ENCODE measurements around the gene ZNF33B.
"Not testable (repeated sequence)": the region's sequence is repeated elsewhere in the genome, so short reads cannot be mapped to it uniquely, and the experiment has no call there.

Gene ZNF33B

GRCh38 chr10:42583828-42584227 is 54.5 kb downstream of the ZNF33B start:
- no peak for DNase-seq (ENCODE audit: extremely low read depth, low read depth)
- no peak overlapping the region for H3K4me3 ChIP-seq (replicated peaks; ENCODE audit: low read depth, low read length)
- TF ChIP-seq, protein P1, sequence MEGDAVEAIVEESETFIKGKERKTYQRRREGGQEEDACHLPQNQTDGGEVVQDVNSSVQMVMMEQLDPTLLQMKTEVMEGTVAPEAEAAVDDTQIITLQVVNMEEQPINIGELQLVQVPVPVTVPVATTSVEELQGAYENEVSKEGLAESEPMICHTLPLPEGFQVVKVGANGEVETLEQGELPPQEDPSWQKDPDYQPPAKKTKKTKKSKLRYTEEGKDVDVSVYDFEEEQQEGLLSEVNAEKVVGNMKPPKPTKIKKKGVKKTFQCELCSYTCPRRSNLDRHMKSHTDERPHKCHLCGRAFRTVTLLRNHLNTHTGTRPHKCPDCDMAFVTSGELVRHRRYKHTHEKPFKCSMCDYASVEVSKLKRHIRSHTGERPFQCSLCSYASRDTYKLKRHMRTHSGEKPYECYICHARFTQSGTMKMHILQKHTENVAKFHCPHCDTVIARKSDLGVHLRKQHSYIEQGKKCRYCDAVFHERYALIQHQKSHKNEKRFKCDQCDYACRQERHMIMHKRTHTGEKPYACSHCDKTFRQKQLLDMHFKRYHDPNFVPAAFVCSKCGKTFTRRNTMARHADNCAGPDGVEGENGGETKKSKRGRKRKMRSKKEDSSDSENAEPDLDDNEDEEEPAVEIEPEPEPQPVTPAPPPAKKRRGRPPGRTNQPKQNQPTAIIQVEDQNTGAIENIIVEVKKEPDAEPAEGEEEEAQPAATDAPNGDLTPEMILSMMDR (IDR thresholded peaks at IDR 0.05; ENCODE audit: low read depth, low read length, missing control alignments) = no peak

DNA sequence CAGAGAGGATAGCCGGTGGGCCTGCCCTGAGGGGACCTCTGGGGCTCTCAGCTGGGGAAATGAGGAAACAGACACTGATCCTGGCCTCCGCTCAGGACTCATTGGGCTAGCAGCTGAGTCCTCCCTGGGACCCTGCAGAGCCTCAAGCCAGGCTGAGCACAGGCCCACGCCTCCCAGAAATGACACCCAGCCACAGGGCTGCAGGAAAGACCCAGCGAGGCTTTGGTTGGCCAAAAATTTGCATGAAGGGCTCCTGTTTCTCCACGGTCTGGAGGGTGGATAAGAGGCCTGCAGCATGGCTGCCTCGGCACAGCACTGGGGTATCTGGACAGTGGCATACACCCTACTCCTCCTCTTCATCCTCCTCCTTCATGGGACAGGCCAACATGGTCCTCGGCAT is 60.4 kb downstream of the ZNF33B start:
- no peak overlapping the region for H3K4me3 ChIP-seq (replicated peaks; ENCODE audit: low read depth, low read length)
- TF ChIP-seq, protein P1 (IDR thresholded peaks at IDR 0.05; ENCODE audit: low read depth, low read length, missing control alignments) = no peak
- DNase-seq (ENCODE audit: extremely low read depth, low read depth) = no peak

DNA sequence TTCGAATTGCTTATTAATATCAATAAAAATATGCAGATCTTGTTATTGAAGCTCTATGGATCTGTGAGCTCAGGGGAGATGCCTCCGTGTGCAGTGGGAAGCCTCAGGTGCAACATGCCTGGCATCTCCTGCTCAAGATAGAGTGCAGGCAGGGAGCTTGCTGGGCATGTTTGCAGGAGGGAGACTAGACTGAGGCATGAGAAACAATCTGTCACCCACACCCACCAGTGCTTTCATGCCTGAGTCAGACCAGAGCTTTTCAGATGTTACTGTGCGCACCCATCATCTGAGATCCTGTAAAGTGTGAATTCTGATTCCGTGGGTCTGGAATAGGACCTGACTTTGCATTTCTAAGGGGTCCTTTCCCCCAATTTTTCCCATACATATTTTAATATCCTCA is 62.0 kb downstream of the ZNF33B start:
- no peak for DNase-seq (ENCODE audit: extremely low read depth, low read depth)
- H3K4me3 ChIP-seq (replicated peaks; ENCODE audit: low read depth, low read length) = no peak overlapping the region
- TF ChIP-seq, protein P1 (IDR thresholded peaks at IDR 0.05; ENCODE audit: low read depth, low read length, missing control alignments) = no peak

DNA sequence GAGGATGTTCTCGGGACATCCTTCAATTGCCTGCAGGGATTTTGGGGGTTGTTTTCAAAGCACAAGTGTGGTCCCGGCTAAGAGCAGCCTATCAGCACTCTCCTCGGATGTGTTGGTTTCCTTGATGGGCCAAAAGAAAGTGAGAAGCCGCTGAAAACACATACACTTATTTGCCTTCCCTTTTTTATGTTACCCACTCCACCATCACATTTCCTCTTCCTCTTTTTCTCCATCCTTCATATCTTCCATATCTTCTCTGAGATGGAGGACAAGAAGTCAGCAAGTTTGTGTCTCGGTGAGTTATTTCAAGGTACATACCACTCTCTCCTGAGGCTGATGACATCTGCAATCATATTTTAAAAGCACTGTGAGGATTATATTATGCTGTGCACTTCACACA is 64.0 kb downstream of the ZNF33B start:
- no peak overlapping the region for H3K4me3 ChIP-seq (replicated peaks; ENCODE audit: low read depth, low read length)
- TF ChIP-seq, protein P1 (IDR thresholded peaks at IDR 0.05; ENCODE audit: low read depth, low read length, missing control alignments) = no peak
- DNase-seq (ENCODE audit: extremely low read depth, low read depth) = no peak

GRCh38 chr10:42556931-42557330 is 81.4 kb downstream of the ZNF33B start:
- TF ChIP-seq, protein P1 (IDR thresholded peaks at IDR 0.05; ENCODE audit: low read depth, low read length, missing control alignments) = no peak
- H3K4me3 ChIP-seq (replicated peaks; ENCODE audit: low read depth, low read length) = no peak overlapping the region
- no peak for DNase-seq (ENCODE audit: extremely low read depth, low read depth)

DNA sequence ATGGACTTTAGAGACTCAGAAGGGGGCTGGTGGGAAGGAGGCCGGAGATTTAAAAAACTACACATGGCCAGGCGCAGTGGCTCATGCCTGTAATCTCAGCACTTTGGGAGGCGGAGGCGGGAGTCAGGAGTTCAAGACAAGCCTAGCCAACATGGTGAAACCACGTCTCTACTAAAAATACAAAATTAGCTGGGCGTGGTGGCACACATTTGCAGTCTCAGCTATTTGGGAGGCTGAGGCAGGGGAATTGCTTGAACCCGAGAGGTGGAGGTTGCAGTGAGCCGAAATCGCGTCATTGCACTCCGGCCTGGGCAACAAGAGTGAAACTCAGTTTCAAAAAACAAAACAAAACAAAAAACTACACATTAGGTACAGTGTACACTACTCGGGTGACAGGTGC is 84.8 kb downstream of the ZNF33B start:
- DNase-seq (ENCODE audit: extremely low read depth, low read depth) = not testable (repeated sequence)
- H3K4me3 ChIP-seq (replicated peaks; ENCODE audit: low read depth, low read length) = peak overlapping the region; percentile 87

- peak overlapping the region; percentile 87 for H3K4me3 ChIP-seq (replicated peaks; ENCODE audit: low read depth, low read length)
- DNase-seq (ENCODE audit: extremely low read depth, low read depth) = no peak
- TF ChIP-seq, protein P1 (IDR thresholded peaks at IDR 0.05; ENCODE audit: low read depth, low read length, missing control alignments) = no peak
These were observed 85.3 kb downstream of the ZNF33B start for GRCh38 chr10:42553064-42553407.

Measured in HFF-Myc (cell line).